ENCODE results near the gene NPHS1.
A peak's percentile ranks its signal among the peaks of the same experiment; 100 is the strongest.
"Not testable (repeated sequence)": the region's sequence is repeated elsewhere in the genome, so short reads cannot be mapped to it uniquely, and the experiment has no call there.

Gene NPHS1

GRCh38 chr19:35852029-35852780 is at the start of gene NPHS1:
TSS of gene NPHS1 (minus strand) at chr19:35852504. CDS start at chr19:35851837, 667 bp downstream.
- DNase-seq: no peak

GRCh38 chr19:35901055-35901644 is 48.8 kb upstream of the NPHS1 start:
- DNase-seq: no peak

GRCh38 chr19:35899547-35900214 is 47.4 kb upstream of the NPHS1 start:
- DNase-seq: peak; percentile 89 to 90

- DNase-seq: peak in 1 of 2 donors; percentile 20
Observed at GRCh38 chr19:35898499-35898809, 46.1 kb upstream of the NPHS1 start.

- DNase-seq: no peak
Observed at GRCh38 chr19:35897706-35898451, 45.6 kb upstream of the NPHS1 start.

- DNase-seq: no peak
Observed at GRCh38 chr19:35896643-35897040, 44.3 kb upstream of the NPHS1 start.

GRCh38 chr19:35895911-35896642 is 43.8 kb upstream of the NPHS1 start:
- no peak for DNase-seq

GRCh38 chr19:35894342-35894741 is 42.0 kb upstream of the NPHS1 start:
- DNase-seq: no peak

GRCh38 chr19:35891819-35892218 is 39.5 kb upstream of the NPHS1 start:
- DNase-seq: not testable (repeated sequence)

GRCh38 chr19:35890113-35890650 is 37.9 kb upstream of the NPHS1 start:
- no peak for DNase-seq

GRCh38 chr19:35889370-35890112 is 37.2 kb upstream of the NPHS1 start:
- no peak for DNase-seq

- DNase-seq: no peak
Observed at GRCh38 chr19:35888398-35888797, 36.1 kb upstream of the NPHS1 start.

- no peak for DNase-seq
Observed at GRCh38 chr19:35887197-35887596, 34.9 kb upstream of the NPHS1 start.

- no peak for DNase-seq
Observed at GRCh38 chr19:35885904-35886303, 33.6 kb upstream of the NPHS1 start.

- no peak for DNase-seq
Observed at GRCh38 chr19:35885225-35885738, 33.0 kb upstream of the NPHS1 start.

GRCh38 chr19:35883882-35884281 is 31.6 kb upstream of the NPHS1 start:
- no peak for DNase-seq

- DNase-seq: peak in 1 of 2 donors; percentile 62
Observed at GRCh38 chr19:35882114-35882832, 30.0 kb upstream of the NPHS1 start.

GRCh38 chr19:35879770-35880317 is 27.5 kb upstream of the NPHS1 start:
- DNase-seq: peak; percentile 55 to 58

- no peak for DNase-seq
Observed at GRCh38 chr19:35879068-35879467, 26.8 kb upstream of the NPHS1 start.

- DNase-seq: no peak
Observed at GRCh38 chr19:35874392-35874930, 22.2 kb upstream of the NPHS1 start.
